SH-SY5Y (cell line): ENCODE data around the gene HP1BP3.

Source experiments
- GATA2 ChIP-seq: IDR thresholded peaks from 2 replicates; pipeline ENCODE4 v1.6.1; 2011; ENCODE audit warnings: mild to moderate bottlenecking, low read depth, low read length
- GATA3 ChIP-seq: IDR thresholded peaks from 2 replicates; pipeline ENCODE4 v1.6.1; 2011; ENCODE audit warnings: low read depth, mild to moderate bottlenecking, low read length, moderate library complexity

DNA sequence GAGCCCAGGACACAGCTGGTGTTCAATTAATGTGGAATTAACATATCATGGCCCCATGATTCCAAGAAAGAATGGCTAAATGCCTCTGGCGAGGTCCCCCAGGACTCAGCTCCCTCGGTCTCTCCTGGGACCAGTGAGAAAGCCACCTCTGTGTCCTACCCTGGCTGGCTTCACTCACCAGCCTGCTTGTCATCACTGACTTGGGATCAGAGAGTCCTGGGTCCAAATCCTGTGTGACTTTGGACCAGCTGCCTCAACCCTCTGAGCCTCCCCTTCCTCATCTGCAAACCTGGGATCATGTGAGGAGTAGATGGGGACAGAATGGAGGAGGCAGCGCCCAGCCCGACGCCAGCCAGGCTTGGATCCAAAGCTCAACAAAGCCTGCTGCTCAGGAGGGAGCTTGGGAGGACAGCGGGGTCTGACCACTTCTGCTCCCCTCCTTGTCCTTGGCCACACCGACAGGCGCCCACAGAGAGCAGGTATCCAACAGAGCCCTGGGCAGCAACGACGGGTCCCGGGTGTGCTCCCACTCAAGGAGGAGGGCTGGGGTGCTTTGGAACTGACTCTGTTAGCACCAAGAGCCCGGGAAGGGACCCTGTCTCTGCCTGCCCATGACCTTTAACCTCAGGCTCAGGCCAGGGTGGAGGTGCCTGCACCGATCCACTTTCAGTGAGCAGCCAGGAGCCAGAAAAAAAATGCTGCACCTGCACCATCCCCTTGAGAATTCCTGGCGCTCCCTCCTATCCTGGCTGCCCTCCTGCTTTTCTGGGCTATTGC is 57.8 kb downstream of the HP1BP3 start:
- TF ChIP-seq GATA3 (no peak), GATA2 (no peak)
